BLaER1 treated with 17β-estradiol and CSF1 and Interleukin-3, amounts not matched to agents 10 nM and 100 nM (cell line): Measurements from ENCODE around the gene SDCCAG8.
"Not testable (repeated sequence)": the region's sequence is repeated elsewhere in the genome, so short reads cannot be mapped to it uniquely, and the experiment has no call there.

Experiments used
- H3K27ac ChIP-seq, 11 experiments: shearing (Covaris generic); formaldehyde crosslinking; 2 replicates each; pipeline ENCODE4 v1.8.1; 2022
- H3K27me3 ChIP-seq, 11 experiments: shearing (Covaris generic); formaldehyde crosslinking; 2 replicates each; pipeline ENCODE4 v1.8.1; 2022
- H3K36me3 ChIP-seq, 11 experiments: shearing (Covaris generic); formaldehyde crosslinking; 2 replicates each; pipeline ENCODE4 v1.8.1; 2022
- H3K4me1 ChIP-seq, 10 experiments: shearing (Covaris generic); formaldehyde crosslinking; 2 replicates each; pipeline ENCODE4 v1.8.1; 2022
- H3K4me2 ChIP-seq, 11 experiments: shearing (Covaris generic); formaldehyde crosslinking; 2 replicates each; pipeline ENCODE4 v1.8.1; 2022
- H3K4me3 ChIP-seq, 10 experiments: shearing (Covaris generic); formaldehyde crosslinking; 2 replicates each; pipeline ENCODE4 v1.8.1; 2022
- H3K9ac ChIP-seq, 11 experiments: shearing (Covaris generic); formaldehyde crosslinking; 2 replicates each; pipeline ENCODE4 v1.8.1; 2022
- H3K9me3 ChIP-seq, 11 experiments: shearing (Covaris generic); formaldehyde crosslinking; replicated peaks in 1 of 11; 2 replicates each; pipeline ENCODE4 v1.8.1; 2022
- H4K20me1 ChIP-seq, 11 experiments: shearing (Covaris generic); formaldehyde crosslinking; 2 replicates each; pipeline ENCODE4 v1.8.1; 2022
- Cebpa-rat ChIP-seq, 11 experiments: shearing (Covaris generic); IDR thresholded peaks; 2 replicates each; pipeline ENCODE4 v1.8.1; 2022

The SDCCAG8 gene

DNA sequence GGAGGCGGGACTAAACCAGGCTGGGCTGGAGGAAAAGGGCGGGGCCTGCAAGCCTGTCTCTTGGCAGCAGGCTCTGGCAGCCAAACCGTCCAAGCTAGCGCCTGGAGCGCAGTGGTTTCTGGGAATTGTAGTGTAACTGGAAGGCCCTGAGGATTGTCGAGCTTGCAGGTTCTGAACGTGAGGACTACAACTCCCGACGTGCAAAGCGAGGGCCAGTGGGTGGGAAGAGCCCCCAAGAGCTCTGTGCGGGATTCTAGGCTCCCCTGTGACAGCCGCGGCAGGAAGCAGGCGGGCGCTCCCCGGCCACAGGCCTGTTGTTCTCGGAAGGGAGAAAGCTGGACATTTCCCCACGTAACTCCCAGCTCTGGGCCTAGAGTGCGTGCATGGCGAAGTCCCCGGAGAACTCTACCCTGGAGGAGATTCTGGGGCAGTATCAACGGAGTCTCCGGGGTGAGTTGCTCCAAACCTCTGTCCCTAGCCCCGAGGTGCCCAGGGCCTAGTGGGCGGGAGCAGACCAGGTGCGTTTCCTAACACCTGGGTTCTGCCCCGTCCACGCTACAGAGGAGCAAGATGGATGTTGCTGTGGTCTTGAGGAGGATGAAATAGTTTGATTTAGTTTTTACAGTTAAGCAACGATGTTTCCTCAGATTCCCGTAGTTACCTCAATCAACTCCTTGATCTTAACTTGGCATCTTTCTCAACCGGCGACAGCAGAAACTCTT is at the start of gene SDCCAG8:
SDCCAG8 (plus strand) TSS at position 251 of the 722 bp plus-strand sequence; CDS start at position 384, 133 bp downstream.
- Histone ChIP-seq H3K4me3 (peak within 1 kb of the TSS; percentile 76 to 94 (median 83)), H3K27ac (peak within 1 kb of the TSS; percentile 91 to 99 (median 95)), H4K20me1 (peaks cover 0 to 26% (median 19%) of the 10 kb centered on the region in 11 experiments; a peak in 16 of 22 replicates), H3K9ac (peak within 1 kb of the TSS; percentile 87 to 98 (median 94)), H3K36me3 (peaks cover 0 to 16% (median 11%) of the 10 kb centered on the region in 11 experiments; a peak in 15 of 22 replicates), H3K4me1 (peaks cover 16 to 58% (median 34%) of the 10 kb centered on the region in 10 experiments), H3K27me3 (no peaks in the 10 kb centered on the region), H3K4me2 (peak within 1 kb of the TSS; percentile 76 to 99 (median 86)), H3K9me3 (peaks cover 0 to 14% (median 11%) of the 10 kb centered on the region in 11 experiments; a peak in 14 of 22 replicates)
- TF ChIP-seq Cebpa-rat (IDR thresholded peaks at IDR 0.05): 0 out of 22 replicates have a peak, but pooled peaks of 1 of the 11 experiments have one; percentile 43

DNA sequence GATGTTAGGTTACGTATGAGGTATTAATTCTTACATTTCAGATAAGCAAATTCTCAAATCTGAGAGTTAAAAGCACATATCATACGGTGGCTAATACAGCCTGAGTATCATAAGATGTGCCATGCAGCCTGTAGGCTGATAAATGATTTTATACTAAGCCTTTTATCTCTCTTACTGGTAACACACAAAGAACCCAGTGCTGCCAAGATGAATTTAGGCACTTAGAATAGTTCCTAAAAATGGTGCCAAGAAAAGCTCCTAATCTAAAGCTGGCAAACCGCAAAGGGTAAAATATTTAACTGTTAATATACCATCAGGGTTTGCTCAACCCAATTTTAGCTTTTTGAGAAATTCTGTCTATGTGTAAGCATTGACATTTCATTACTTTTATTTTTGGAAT is 43.9 kb upstream of the SDCCAG8 start:
- Histone ChIP-seq H3K9me3 (peaks cover 0 to 24% (median 11%) of the 10 kb centered on the region in 11 experiments; a peak in 11 of 22 replicates), H4K20me1 (peaks cover 0 to 31% (median 16%) of the 10 kb centered on the region in 11 experiments; a peak in 13 of 22 replicates), H3K36me3 (peaks cover 45 to 87% (median 70%) of the 10 kb centered on the region in 11 experiments)
- H3K4me3 ChIP-seq, H3K4me2 ChIP-seq, H3K27ac ChIP-seq, H3K4me1 ChIP-seq, H3K9ac ChIP-seq, H3K27me3 ChIP-seq: not testable (repeated sequence)

DNA sequence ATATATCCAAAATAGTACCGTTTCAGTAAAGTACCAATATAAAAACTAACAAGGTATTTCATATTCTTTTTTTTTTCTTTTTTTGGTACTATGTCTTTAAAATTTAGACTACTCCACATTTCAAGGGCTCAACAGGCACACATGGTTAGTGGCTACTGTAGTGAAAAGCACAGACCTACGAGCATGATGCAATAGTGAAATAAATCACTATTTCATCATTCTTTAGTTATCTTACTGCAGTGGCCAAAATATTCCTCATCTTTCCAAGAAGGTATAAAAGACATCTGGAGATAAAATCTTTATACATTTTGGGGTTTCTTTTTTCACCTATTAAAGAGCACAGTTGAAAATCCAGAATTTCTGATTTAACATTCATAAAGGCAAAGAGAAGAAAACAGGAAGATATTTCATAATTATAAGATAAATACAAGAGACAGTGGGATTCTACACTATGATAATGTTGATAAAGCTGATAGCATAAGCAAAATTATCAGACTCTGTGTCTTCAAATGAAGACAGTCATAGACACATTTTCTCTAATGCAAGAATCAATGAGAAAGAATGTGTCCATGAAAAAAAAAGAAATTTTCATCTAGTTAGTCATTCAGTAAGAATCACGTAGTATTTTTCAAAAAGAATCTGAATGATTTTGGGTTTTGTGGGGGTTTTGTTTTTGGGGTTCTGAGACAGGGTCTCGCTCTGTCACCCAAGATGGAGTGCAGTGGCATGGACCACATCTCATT is 42.6 kb upstream of the SDCCAG8 start:
- H3K27ac ChIP-seq: no peak overlapping the region
- H3K9ac ChIP-seq: no peak overlapping the region

DNA sequence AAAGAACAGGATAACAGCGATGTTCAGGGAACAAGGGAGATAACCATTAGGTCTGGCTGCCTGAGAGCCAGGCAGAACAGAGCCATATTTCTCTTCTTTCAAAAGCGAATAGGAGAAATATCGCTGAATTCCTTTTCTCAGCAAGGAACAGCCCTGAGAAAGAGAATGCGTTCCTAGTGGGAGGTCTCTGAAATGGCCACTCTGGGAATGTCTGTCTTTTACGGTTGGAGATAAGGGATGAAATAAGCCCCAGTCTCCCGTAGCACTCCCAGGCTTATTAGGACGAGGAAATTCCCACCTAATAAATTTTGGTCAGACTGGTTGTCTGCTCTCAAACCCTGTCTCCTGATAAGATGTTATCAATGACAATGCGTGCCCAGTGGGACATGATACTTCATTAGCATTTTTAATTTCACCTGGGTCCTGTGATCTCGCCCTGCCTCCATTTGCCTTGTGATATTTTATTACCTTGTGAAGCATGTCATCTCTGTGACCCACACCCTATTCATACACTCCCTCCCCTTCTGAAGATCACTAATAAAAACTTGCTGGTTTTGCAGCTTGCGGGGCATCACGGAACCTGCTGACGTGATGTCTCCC is 40.5 kb upstream of the SDCCAG8 start:
- not testable (repeated sequence) for H3K27ac ChIP-seq, H3K9ac ChIP-seq, H3K4me2 ChIP-seq, H3K4me3 ChIP-seq, H3K27me3 ChIP-seq
- H3K9me3 ChIP-seq: peaks cover 0 to 11% (median 0%) of the 10 kb centered on the region in 11 experiments; a peak in 7 of 22 replicates
- H3K36me3 ChIP-seq: peaks cover 71 to 100% (median 86%) of the 10 kb centered on the region in 11 experiments
- H3K4me1 ChIP-seq: peaks cover 0 to 16% (median 0%) of the 10 kb centered on the region in 10 experiments; a peak in 5 of 20 replicates
- H4K20me1 ChIP-seq: peaks cover 8 to 65% (median 28%) of the 10 kb centered on the region in 11 experiments; a peak in 18 of 22 replicates

More for the DNA sequence above, 42.6 kb upstream of the SDCCAG8 start:
- H3K27me3 ChIP-seq: no peaks in the 10 kb centered on the region
- H3K4me1 ChIP-seq: peaks cover 0 to 3% (median 0%) of the 10 kb centered on the region in 10 experiments; a peak in 1 of 20 replicates
- H3K4me2 ChIP-seq: no peak overlapping the region
- H3K4me3 ChIP-seq: no peak overlapping the region
- no peak for TF ChIP-seq Cebpa-rat (IDR thresholded peaks at IDR 0.05)
- H3K9me3 ChIP-seq: peaks cover 0 to 22% (median 11%) of the 10 kb centered on the region in 11 experiments; a peak in 12 of 22 replicates
- peaks cover 56 to 94% (median 78%) of the 10 kb centered on the region in 11 experiments for H3K36me3 ChIP-seq
- peaks cover 6 to 43% (median 26%) of the 10 kb centered on the region in 11 experiments; a peak in 18 of 22 replicates for H4K20me1 ChIP-seq

DNA sequence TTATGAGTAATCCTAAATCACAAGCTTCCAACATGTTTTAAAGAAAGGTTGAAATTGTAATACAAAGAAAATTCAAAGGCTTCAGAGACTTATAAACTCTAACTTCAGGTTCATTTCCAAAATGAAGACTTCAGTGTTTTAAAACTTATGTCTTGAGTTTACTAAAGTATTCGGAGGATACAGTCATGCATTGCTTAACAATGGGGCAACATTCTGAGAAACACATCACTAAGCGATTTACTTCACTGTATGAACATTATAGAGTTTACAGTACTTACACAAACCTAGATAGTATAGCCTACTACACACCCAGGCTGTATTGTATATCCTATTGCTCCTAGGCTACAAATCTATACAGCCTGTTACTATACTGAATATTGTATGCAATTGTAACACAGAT is 39.1 kb upstream of the SDCCAG8 start:
- TF ChIP-seq Cebpa-rat (IDR thresholded peaks at IDR 0.05): no peak
- Histone ChIP-seq H3K9ac (no peak overlapping the region), H3K4me2 (no peak overlapping the region), H4K20me1 (peaks cover 8 to 76% (median 28%) of the 10 kb centered on the region in 11 experiments; a peak in 18 of 22 replicates), H3K36me3 (peaks cover 81 to 100% (median 94%) of the 10 kb centered on the region in 11 experiments), H3K27ac (no peak overlapping the region), H3K27me3 (no peaks in the 10 kb centered on the region), H3K4me3 (no peak overlapping the region), H3K9me3 (peaks cover 0 to 19% (median 8%) of the 10 kb centered on the region in 11 experiments; a peak in 10 of 22 replicates), H3K4me1 (peaks cover 0 to 16% (median 0%) of the 10 kb centered on the region in 10 experiments; a peak in 5 of 20 replicates)

DNA sequence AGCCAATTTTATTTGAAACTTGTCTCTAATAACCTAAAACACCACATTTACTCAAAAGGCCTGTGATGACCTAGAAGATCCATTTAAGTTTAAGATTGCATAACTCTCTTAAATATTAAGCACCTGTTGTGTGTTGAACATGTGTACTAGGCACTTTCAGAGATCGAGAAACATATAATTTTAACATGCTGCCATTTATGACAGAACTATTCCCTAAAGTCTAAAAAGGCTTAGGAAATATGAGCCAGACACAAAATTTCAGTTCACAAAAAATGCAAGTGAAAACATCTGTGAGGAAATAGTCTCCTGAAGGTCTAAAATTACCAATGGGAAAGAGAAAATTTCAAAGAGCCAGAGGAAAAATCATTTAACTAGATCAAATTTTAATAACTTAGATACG is 38.5 kb upstream of the SDCCAG8 start:
- peaks cover 82 to 100% (median 94%) of the 10 kb centered on the region in 11 experiments for H3K36me3 ChIP-seq
- H3K27ac ChIP-seq: no peak overlapping the region
- H3K4me3 ChIP-seq: no peak overlapping the region
- peaks cover 8 to 74% (median 28%) of the 10 kb centered on the region in 11 experiments; a peak in 18 of 22 replicates for H4K20me1 ChIP-seq
- no peak for TF ChIP-seq Cebpa-rat (IDR thresholded peaks at IDR 0.05)
- peaks cover 0 to 16% (median 0%) of the 10 kb centered on the region in 10 experiments; a peak in 5 of 20 replicates for H3K4me1 ChIP-seq
- H3K27me3 ChIP-seq: no peaks in the 10 kb centered on the region
- no peak overlapping the region for H3K9ac ChIP-seq
- peaks cover 0 to 22% (median 12%) of the 10 kb centered on the region in 11 experiments; a peak in 11 of 22 replicates for H3K9me3 ChIP-seq
- no peak overlapping the region for H3K4me2 ChIP-seq

DNA sequence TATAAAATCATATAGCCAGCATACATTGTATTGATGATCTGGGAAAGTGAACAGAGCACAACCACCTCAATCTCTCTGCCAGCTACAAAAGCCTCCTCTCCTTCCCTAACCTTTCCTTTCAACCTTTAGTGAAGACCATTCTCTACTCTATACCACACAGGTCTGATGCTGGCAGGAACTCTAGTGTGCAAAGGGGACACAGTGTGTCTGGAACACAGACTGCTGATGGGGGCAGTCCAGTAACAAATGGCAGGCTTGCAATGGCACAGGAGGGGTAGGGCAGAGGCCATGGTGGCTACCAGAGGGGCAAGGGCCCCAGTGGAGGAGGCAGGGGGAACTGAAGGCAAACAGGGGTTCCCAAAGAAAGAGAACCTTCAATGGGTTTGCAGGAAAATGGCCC is 37.8 kb upstream of the SDCCAG8 start:
- no peak for TF ChIP-seq Cebpa-rat (IDR thresholded peaks at IDR 0.05)
- Histone ChIP-seq H3K9ac (no peak overlapping the region), H3K27ac (0 out of 22 replicates have a peak overlapping the region, but pooled peaks of 1 of the 11 experiments have one; percentile 11), H3K4me2 (0 out of 22 replicates have a peak overlapping the region, but pooled peaks of 1 of the 11 experiments have one; percentile 11), H3K9me3 (peaks cover 0 to 29% (median 17%) of the 10 kb centered on the region in 11 experiments; a peak in 13 of 22 replicates), H3K36me3 (peaks cover 82 to 100% (median 94%) of the 10 kb centered on the region in 11 experiments), H3K4me3 (no peak overlapping the region), H3K4me1 (peaks cover 0 to 16% (median 0%) of the 10 kb centered on the region in 10 experiments; a peak in 5 of 20 replicates), H3K27me3 (no peaks in the 10 kb centered on the region), H4K20me1 (peaks cover 8 to 74% (median 24%) of the 10 kb centered on the region in 11 experiments; a peak in 17 of 22 replicates)

DNA sequence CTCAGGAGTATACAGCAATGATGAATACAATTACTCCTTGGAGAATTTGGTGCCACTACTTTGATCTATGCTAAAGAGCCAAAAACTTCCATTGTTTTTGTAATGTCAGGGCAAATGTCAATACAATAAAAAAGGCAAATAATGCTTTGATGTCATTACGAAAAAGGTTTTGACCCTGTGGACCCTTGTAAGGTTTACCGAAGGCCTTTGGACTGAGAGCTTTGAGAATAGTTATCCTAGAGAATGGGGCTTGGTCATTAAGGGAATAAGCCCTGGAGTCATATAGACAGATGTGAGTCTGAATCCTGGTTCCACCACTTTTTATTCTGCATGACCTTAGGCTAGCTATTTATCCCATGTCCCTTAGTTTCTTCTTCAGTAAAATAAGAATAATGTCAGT is 28.2 kb upstream of the SDCCAG8 start:
- Histone ChIP-seq H4K20me1 (peaks cover 13 to 81% (median 39%) of the 10 kb centered on the region in 11 experiments; a peak in 19 of 22 replicates), H3K9ac (no peak overlapping the region), H3K27ac (peak overlapping the region in 1 of 11 experiments; percentile 0; a peak in 1 of 22 replicates), H3K9me3 (peaks cover 34 to 68% (median 53%) of the 10 kb centered on the region in 11 experiments), H3K4me1 (peaks cover 0 to 38% (median 0%) of the 10 kb centered on the region in 10 experiments; a peak in 6 of 20 replicates), H3K4me2 (no peak overlapping the region), H3K27me3 (no peaks in the 10 kb centered on the region), H3K4me3 (no peak overlapping the region), H3K36me3 (peaks cover 54 to 90% (median 72%) of the 10 kb centered on the region in 11 experiments)
- TF ChIP-seq Cebpa-rat (IDR thresholded peaks at IDR 0.05): no peak
